ENCODE results near the gene ORMDL2.

Gene ORMDL2

GRCh38 chr12:55843431-55843830, 25.6 kb downstream of the ORMDL2 start:
- peak overlapping the region; percentile 92 for H3K9ac ChIP-seq (ENCODE audit: low read length)
- H3K36me3 ChIP-seq (ENCODE audit: control insufficient read depth, insufficient read depth, low read length, severe bottlenecking), result peaks cover 22% of the 10 kb centered on the region
- H3K4me1 ChIP-seq (ENCODE audit: control insufficient read depth, insufficient read depth, low read length), result peaks cover 67% of the 10 kb centered on the region
- no peak overlapping the region for H3K4me3 ChIP-seq (ENCODE audit: low read length)
- no peak for DNase-seq (ENCODE audit: low read depth)
- no peaks in the 10 kb centered on the region for H3K27me3 ChIP-seq (replicated peaks; ENCODE audit: control insufficient read depth, insufficient read depth, low read length)
- no peaks in the 10 kb centered on the region for H3K9me3 ChIP-seq (ENCODE audit: control insufficient read depth, low read length)

GRCh38 chr12:55844961-55845360, 27.1 kb downstream of the ORMDL2 start:
- no peaks in the 10 kb centered on the region for H3K9me3 ChIP-seq (ENCODE audit: control insufficient read depth, low read length)
- H3K27me3 ChIP-seq (replicated peaks; ENCODE audit: control insufficient read depth, insufficient read depth, low read length), result no peaks in the 10 kb centered on the region
- H3K36me3 ChIP-seq (ENCODE audit: control insufficient read depth, insufficient read depth, low read length, severe bottlenecking), result peaks cover 10% of the 10 kb centered on the region
- H3K4me3 ChIP-seq (ENCODE audit: low read length), result peak overlapping the region; percentile 41
- peak overlapping the region; percentile 83 for H3K9ac ChIP-seq (ENCODE audit: low read length)
- no peak for DNase-seq (ENCODE audit: low read depth)
- H3K4me1 ChIP-seq (ENCODE audit: control insufficient read depth, insufficient read depth, low read length), result peaks cover 76% of the 10 kb centered on the region

- peak overlapping the region; percentile 83 for H3K9ac ChIP-seq (ENCODE audit: low read length)
- H3K36me3 ChIP-seq (ENCODE audit: control insufficient read depth, insufficient read depth, low read length, severe bottlenecking), result peaks cover 8% of the 10 kb centered on the region
- no peaks in the 10 kb centered on the region for H3K27me3 ChIP-seq (replicated peaks; ENCODE audit: control insufficient read depth, insufficient read depth, low read length)
- DNase-seq (ENCODE audit: low read depth), result no peak
- H3K4me1 ChIP-seq (ENCODE audit: control insufficient read depth, insufficient read depth, low read length), result peaks cover 80% of the 10 kb centered on the region
- H3K4me3 ChIP-seq (ENCODE audit: low read length), result peak overlapping the region; percentile 41
- H3K9me3 ChIP-seq (ENCODE audit: control insufficient read depth, low read length), result no peaks in the 10 kb centered on the region
Observed at GRCh38 chr12:55845361-55845760, 27.5 kb downstream of the ORMDL2 start.

- Histone ChIP-seq H3K4me3 (ENCODE audit: low read length) (peak overlapping the region; percentile 41), H3K9me3 (ENCODE audit: control insufficient read depth, low read length) (no peaks in the 10 kb centered on the region), H3K36me3 (ENCODE audit: control insufficient read depth, insufficient read depth, low read length, severe bottlenecking) (peaks cover 2% of the 10 kb centered on the region), H3K4me1 (ENCODE audit: control insufficient read depth, insufficient read depth, low read length) (peaks cover 81% of the 10 kb centered on the region), H3K9ac (ENCODE audit: low read length) (peak overlapping the region; percentile 83), H3K27me3 (replicated peaks; ENCODE audit: control insufficient read depth, insufficient read depth, low read length) (no peaks in the 10 kb centered on the region)
- DNase-seq (ENCODE audit: low read depth), result peak; percentile 54
Observed at GRCh38 chr12:55845785-55846496, 28.1 kb downstream of the ORMDL2 start.

- no peaks in the 10 kb centered on the region for H3K36me3 ChIP-seq (ENCODE audit: control insufficient read depth, insufficient read depth, low read length, severe bottlenecking)
- H3K4me1 ChIP-seq (ENCODE audit: control insufficient read depth, insufficient read depth, low read length), result peaks cover 74% of the 10 kb centered on the region
- H3K9ac ChIP-seq (ENCODE audit: low read length), result peak overlapping the region; percentile 83
- no peaks in the 10 kb centered on the region for H3K9me3 ChIP-seq (ENCODE audit: control insufficient read depth, low read length)
- no peaks in the 10 kb centered on the region for H3K27me3 ChIP-seq (replicated peaks; ENCODE audit: control insufficient read depth, insufficient read depth, low read length)
- peak; percentile 77 for DNase-seq (ENCODE audit: low read depth)
- peak overlapping the region; percentile 63 for H3K4me3 ChIP-seq (ENCODE audit: low read length)
Observed at GRCh38 chr12:55847033-55847432, 29.2 kb downstream of the ORMDL2 start.

GRCh38 chr12:55847603-55848291, 29.9 kb downstream of the ORMDL2 start:
- Histone ChIP-seq H3K4me1 (ENCODE audit: control insufficient read depth, insufficient read depth, low read length) (peaks cover 70% of the 10 kb centered on the region), H3K4me3 (ENCODE audit: low read length) (peak overlapping the region; percentile 73), H3K9ac (ENCODE audit: low read length) (peak overlapping the region; percentile 89), H3K9me3 (ENCODE audit: control insufficient read depth, low read length) (no peaks in the 10 kb centered on the region), H3K27me3 (replicated peaks; ENCODE audit: control insufficient read depth, insufficient read depth, low read length) (no peaks in the 10 kb centered on the region), H3K36me3 (ENCODE audit: control insufficient read depth, insufficient read depth, low read length, severe bottlenecking) (no peaks in the 10 kb centered on the region)
- DNase-seq (ENCODE audit: low read depth), result peak; percentile 99

- H3K4me3 ChIP-seq (ENCODE audit: low read length), result peak overlapping the region; percentile 31
- H3K27me3 ChIP-seq (replicated peaks; ENCODE audit: control insufficient read depth, insufficient read depth, low read length), result no peaks in the 10 kb centered on the region
- no peaks in the 10 kb centered on the region for H3K9me3 ChIP-seq (ENCODE audit: control insufficient read depth, low read length)
- peak; percentile 39 for DNase-seq (ENCODE audit: low read depth)
- H3K4me1 ChIP-seq (ENCODE audit: control insufficient read depth, insufficient read depth, low read length), result peaks cover 58% of the 10 kb centered on the region
- no peaks in the 10 kb centered on the region for H3K36me3 ChIP-seq (ENCODE audit: control insufficient read depth, insufficient read depth, low read length, severe bottlenecking)
- peak overlapping the region; percentile 89 for H3K9ac ChIP-seq (ENCODE audit: low read length)
Observed at GRCh38 chr12:55849616-55850343, 31.9 kb downstream of the ORMDL2 start.

- Histone ChIP-seq H3K9ac (ENCODE audit: low read length) (peak overlapping the region; percentile 89), H3K4me1 (ENCODE audit: control insufficient read depth, insufficient read depth, low read length) (peaks cover 53% of the 10 kb centered on the region), H3K9me3 (ENCODE audit: control insufficient read depth, low read length) (no peaks in the 10 kb centered on the region), H3K4me3 (ENCODE audit: low read length) (peak overlapping the region; percentile 31), H3K27me3 (replicated peaks; ENCODE audit: control insufficient read depth, insufficient read depth, low read length) (no peaks in the 10 kb centered on the region), H3K36me3 (ENCODE audit: control insufficient read depth, insufficient read depth, low read length, severe bottlenecking) (no peaks in the 10 kb centered on the region)
- no peak for DNase-seq (ENCODE audit: low read depth)
Observed at GRCh38 chr12:55850401-55850800, 32.6 kb downstream of the ORMDL2 start.

- H3K36me3 ChIP-seq (ENCODE audit: control insufficient read depth, insufficient read depth, low read length, severe bottlenecking), result no peaks in the 10 kb centered on the region
Observed at GRCh38 chr12:55850893-55851292, 33.1 kb downstream of the ORMDL2 start.

GRCh38 chr12:55852740-55853139, 34.9 kb downstream of the ORMDL2 start:
- no peak overlapping the region for H3K4me3 ChIP-seq (ENCODE audit: low read length)
- no peak for DNase-seq (ENCODE audit: low read depth)

More at GRCh38 chr12:55850893-55851292, 33.1 kb downstream of the ORMDL2 start:
- peak; percentile 41 for DNase-seq (ENCODE audit: low read depth)
- no peaks in the 10 kb centered on the region for H3K27me3 ChIP-seq (replicated peaks; ENCODE audit: control insufficient read depth, insufficient read depth, low read length)
- peak overlapping the region; percentile 31 for H3K4me3 ChIP-seq (ENCODE audit: low read length)
- no peaks in the 10 kb centered on the region for H3K9me3 ChIP-seq (ENCODE audit: control insufficient read depth, low read length)
- H3K4me1 ChIP-seq (ENCODE audit: control insufficient read depth, insufficient read depth, low read length), result peaks cover 48% of the 10 kb centered on the region
- peak overlapping the region; percentile 89 for H3K9ac ChIP-seq (ENCODE audit: low read length)

GRCh38 chr12:55861396-55861795, 43.6 kb downstream of the ORMDL2 start:
- no peak overlapping the region for H3K9ac ChIP-seq (ENCODE audit: low read length)

More at GRCh38 chr12:55852740-55853139, 34.9 kb downstream of the ORMDL2 start:
- no peaks in the 10 kb centered on the region for H3K36me3 ChIP-seq (ENCODE audit: control insufficient read depth, insufficient read depth, low read length, severe bottlenecking)
- H3K27me3 ChIP-seq (replicated peaks; ENCODE audit: control insufficient read depth, insufficient read depth, low read length), result no peaks in the 10 kb centered on the region
- H3K9ac ChIP-seq (ENCODE audit: low read length), result no peak overlapping the region
- no peaks in the 10 kb centered on the region for H3K9me3 ChIP-seq (ENCODE audit: control insufficient read depth, low read length)
- H3K4me1 ChIP-seq (ENCODE audit: control insufficient read depth, insufficient read depth, low read length), result peaks cover 29% of the 10 kb centered on the region

More at GRCh38 chr12:55861396-55861795, 43.6 kb downstream of the ORMDL2 start:
- Histone ChIP-seq H3K4me1 (ENCODE audit: control insufficient read depth, insufficient read depth, low read length) (no peaks in the 10 kb centered on the region), H3K9me3 (ENCODE audit: control insufficient read depth, low read length) (no peaks in the 10 kb centered on the region), H3K36me3 (ENCODE audit: control insufficient read depth, insufficient read depth, low read length, severe bottlenecking) (no peaks in the 10 kb centered on the region), H3K4me3 (ENCODE audit: low read length) (no peak overlapping the region), H3K27me3 (replicated peaks; ENCODE audit: control insufficient read depth, insufficient read depth, low read length) (no peaks in the 10 kb centered on the region)
- no peak for DNase-seq (ENCODE audit: low read depth)
